AG08395 (cell line): ENCODE results near the gene SAMD13.
A peak's percentile ranks its signal among the peaks of the same experiment; 100 is the strongest.

Experiments used
- DNase-seq: peaks from one replicate; pipeline ENCODE4 v3.0.0; 2012; ENCODE audit warnings: mixed read lengths, low spot score

The SAMD13 gene

DNA sequence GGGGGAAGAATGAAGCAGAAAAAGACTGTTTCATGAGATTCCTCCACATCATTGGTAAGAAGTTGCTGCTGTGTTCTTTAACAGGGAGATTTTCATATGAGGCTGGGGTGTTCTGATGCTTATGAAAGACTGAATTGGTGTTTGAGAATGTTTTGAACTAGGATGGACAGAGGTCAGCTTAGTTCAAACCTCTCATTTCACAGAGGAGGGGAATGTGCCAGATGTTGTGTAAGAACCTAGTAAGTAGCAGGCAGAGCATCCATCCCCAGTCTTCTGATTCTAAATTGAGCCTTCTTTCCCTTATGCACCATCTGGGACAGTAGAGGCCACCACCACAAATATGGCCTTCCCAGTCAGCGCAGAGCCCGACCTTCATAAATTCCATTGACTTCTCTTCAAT, 43.7 kb downstream of the SAMD13 start:
- no peak for DNase-seq

GRCh38 chr1:84347271-84347931, 45.9 kb downstream of the SAMD13 start:
- peak; percentile 9 for DNase-seq

DNA sequence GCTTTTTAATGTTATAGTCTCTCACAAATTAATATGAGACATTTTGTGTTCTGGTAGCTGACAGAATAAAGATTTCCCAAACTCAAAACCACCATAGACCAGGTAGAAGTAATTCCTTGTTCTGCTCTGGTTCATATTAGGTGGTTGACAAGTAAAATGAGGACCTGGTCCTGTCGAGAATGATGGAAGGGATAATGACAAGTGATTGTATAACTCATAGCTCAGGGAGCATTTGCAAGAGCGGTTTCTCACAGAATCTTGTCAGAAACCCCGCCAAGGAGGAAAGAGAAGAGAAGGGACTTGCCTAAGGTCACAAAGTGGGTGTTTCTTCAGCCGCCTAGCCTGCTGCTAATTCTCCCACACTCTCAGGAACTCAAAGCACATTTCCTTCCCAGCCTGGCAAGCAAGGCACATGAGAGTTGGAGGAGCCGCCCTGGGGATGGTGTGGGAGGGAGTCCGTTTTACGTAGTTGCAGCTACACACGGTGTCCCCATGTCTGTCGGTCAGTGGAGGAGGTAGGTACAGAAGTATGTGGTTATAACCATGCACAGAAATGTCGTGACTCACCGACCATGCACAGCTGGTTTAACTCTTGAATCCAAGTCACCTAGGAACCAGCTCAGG, 46.5 kb downstream of the SAMD13 start:
- no peak for DNase-seq

DNA sequence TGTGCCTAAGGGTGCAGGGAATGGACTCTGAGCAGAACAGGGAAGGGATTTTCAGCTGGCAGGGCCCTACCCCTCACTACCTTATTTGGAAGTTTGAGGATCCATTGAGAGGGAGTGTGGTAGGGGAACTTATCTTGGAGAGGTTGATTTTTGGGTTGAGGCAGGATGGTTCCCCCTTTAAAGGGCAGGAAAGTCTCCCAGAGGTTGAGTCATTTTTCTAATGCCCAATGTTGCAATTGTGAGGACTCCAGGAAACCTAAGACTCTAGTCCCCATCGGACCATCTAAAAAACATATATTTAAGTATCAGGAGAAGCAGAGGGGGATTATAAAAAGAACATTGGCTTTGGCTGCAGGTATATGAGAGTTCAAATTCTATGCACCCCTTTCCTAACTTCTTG, 47.3 kb downstream of the SAMD13 start:
- DNase-seq: no peak

DNA sequence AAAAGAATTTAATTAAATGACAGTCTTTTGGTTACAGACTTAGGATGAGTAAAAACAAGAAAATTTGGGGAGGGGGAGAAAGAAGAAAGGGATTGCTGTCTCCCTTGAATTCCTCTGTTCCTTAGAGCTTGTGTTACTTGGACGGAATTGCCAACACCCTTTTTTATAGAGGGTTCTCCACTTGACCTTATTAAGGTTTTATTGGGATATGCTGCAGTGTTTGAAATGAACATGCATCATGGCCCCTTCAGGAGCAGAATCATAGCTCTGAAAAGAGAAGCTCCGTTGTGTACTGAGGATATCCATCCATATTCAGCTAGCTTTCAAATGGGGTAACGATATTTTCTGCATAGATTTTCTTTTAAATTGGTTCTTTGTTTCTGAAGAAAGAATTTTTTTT, 48.6 kb downstream of the SAMD13 start:
- no peak for DNase-seq

- DNase-seq: no peak
Measured at GRCh38 chr1:84350550-84350949, 49.0 kb downstream of the SAMD13 start.

DNA sequence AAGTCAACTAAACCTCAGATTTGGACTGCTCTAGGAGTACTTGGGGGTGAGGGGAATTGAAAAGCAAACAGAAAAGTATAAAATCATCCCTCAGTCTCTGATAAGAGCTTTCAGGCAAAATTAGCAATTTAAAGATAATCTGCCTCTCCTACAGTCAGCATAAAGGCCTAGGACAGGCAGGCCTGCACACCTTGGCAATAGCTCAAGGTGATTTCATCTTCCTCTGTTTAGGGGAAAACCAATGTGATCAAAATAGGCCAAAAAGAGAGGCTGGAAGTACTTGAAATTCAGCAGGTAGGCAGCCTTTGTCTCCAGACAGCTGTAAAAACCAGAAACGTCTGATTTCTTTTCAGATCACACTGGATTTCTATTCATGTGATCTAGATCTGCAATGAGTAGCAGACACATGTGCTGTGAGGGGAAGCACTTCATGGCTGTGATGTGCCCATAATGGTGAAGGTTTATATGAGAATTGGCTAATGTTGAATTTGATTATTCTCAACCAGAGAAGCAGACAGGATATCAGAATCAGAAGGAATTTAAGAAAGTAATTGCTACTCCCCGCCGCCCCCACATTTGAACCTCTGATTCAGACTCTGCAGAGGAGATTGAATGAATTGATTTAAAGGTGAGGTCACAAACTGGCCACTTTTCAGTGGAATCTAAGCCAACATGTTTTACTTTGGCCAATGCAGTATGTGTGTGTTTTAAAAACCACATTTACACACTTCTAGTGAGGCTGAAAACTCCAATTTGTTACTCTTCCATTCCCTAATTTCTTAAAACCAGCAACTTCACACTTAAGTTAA, 51.0 kb downstream of the SAMD13 start:
- no peak for DNase-seq

- peak; percentile 36 for DNase-seq
Measured at GRCh38 chr1:84353695-84354094, 52.2 kb downstream of the SAMD13 start.

DNA sequence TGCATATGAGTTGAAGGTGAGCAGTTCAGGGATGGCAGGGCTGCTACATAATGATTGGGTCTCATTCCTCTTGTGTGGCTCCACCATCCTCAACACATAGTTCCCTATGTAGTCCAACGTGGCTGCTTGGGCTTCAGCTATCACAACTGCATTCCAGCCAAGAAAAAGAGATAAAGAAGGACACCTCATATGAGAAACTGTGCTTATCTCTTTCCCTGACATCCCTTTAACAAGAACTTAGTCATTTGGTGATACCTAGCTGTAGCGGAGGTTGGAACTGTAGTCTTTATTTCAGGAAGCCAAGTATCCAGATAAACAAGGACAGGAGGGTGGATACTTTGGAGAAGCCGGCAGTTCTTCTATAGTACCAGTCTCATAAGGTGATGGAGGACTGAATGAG, 54.0 kb downstream of the SAMD13 start:
- no peak for DNase-seq

DNA sequence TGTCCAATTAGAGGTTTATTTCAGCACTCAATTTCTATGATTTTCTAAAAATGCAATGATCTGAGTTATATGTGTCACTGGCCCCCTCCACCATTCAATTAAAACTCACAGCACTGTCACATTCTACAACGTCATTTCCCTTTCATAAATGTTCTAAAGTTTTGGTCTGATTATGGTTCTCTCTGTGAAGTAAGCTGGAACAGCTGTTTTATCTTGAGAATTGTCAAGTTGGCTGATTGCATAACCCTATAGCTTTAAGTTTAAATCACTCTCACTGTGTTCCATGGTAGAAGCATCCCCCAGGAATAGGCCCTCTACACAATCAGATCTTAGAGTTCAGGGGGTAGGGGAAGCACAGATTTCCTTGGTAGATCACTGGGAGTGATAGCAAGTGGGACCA, 55.4 kb downstream of the SAMD13 start:
- no peak for DNase-seq

DNA sequence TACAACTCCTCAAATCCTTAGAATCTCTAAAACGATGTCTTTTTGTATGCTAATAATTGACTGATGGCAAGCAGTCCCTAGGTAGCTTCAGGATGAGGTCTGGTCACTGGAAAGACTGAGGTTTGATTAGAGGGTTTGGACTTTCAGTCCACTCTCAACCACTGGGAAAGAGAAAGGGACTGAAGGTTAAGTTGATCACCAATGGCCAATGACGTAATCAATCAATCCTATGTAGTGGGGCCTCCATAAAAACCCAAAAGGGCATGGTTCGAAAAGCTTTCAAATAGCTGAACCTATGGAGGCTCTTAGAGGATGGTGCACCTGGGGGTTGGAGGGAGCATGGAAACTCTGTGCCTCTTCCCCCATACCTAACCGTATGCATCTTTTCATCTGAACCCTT, 57.2 kb downstream of the SAMD13 start:
- DNase-seq: no peak

- DNase-seq: no peak
Measured at GRCh38 chr1:84360316-84360715, 58.8 kb downstream of the SAMD13 start.

DNA sequence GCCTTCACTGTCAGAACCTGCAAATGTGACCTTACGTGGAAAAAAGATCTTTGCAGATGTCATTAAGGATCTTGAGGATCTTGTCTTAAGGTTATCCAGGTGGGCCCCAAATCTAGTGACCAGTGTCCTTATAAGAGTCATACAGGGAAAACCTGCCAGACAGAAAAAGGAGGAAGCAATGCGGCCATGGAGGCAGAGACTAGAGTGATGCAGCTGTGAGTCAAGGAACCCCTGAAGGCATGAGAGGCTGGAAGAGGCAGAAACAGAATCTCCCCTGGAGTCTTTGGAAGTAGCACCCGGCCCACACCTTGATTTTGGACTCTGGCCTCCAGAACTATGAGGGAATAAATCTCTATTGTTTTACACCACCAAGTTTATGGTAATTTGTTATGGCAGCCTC, 60.3 kb downstream of the SAMD13 start:
- DNase-seq: no peak

- no peak for DNase-seq
Measured at GRCh38 chr1:84363019-84363418, 61.5 kb downstream of the SAMD13 start.

DNA sequence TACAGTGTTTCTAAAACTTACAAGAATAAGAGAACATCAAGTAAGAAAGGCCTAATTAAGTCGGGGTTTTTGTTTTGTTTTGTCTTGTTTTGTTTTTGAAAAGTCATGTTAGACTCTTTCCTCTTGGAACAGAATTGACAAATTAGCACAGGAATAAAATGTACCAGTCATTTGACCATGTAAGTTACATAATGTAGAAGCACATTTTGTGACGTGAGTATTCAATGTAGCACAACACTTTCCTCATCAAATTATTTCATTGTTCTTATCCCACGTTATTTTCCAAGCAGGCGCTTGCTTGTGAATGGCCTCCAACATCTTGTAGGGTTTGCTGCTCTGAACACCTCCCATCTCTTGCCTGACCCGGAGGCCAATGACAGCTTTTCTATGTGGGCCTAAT, 62.1 kb downstream of the SAMD13 start:
- no peak for DNase-seq

DNA sequence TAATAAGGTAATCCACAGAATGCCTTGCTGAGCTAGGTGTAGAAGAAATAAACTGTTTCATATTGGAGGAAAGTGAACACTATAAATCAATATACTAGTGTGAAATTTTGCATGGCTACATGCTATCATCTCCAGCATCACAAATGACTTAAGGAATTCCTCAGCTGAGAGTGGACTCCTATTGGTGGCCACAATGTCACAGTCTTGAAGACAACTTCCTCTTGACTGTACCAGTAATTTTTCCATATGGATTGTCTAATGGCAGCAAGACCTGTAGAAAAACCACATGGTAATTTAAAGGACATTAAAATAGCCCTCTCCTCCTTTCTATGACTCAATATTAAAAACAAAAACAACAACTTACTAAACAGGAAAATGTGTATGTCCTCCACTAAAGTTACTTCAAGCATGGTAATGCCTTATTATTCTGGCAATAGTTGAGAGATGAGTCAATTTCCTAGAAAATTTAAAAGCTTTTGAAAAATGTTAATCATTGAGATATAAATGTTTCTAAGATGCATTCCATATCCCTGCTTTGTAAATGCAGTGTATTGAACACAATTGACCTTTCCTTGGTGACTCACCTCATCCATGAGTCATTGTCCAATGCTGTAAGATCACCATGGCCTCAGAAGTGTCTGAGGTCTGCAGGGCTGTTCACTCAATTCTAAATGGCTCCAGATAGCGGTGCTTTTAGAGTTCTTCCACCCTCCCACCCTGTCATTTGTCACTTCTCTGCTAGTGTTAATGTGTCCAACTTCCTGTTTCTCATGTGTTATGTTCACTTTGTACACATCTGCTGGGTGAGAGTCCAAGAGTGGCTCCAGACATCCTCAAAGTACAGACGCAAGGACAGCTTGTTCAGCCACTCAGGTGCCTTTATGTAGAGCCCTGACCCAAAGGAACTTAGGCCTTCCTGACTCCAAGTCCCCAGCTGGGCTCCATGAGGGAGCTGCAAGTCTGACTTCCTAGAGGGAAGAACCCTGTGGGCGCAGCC, 64.0 kb downstream of the SAMD13 start:
- DNase-seq: peak; percentile 93

GRCh38 chr1:84366786-84367185, 65.3 kb downstream of the SAMD13 start:
- peak; percentile 73 for DNase-seq

- no peak for DNase-seq
Measured at GRCh38 chr1:84367219-84367618, 65.7 kb downstream of the SAMD13 start.

DNA sequence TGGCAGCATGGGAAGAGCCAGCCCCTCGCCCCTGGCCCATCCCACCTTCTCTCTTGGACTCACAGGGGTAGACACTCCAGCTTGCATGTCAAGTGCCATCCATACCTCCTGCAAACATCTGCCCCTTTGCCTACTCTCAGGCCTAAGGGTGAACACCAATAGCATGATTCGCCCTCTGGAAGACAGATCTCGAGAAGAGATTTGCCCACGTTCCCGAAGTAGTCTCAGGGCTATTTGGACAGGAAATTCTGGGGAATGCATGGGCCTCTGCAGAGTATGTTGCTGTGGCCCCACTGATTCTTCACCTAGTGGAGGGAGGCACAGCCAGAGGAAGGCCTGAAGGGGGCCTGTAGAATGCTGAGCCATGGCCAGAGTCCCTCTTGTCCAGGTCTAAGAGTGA, 66.9 kb downstream of the SAMD13 start:
- no peak for DNase-seq

- DNase-seq: no peak
Measured at GRCh38 chr1:84370266-84370665, 68.8 kb downstream of the SAMD13 start.

DNA sequence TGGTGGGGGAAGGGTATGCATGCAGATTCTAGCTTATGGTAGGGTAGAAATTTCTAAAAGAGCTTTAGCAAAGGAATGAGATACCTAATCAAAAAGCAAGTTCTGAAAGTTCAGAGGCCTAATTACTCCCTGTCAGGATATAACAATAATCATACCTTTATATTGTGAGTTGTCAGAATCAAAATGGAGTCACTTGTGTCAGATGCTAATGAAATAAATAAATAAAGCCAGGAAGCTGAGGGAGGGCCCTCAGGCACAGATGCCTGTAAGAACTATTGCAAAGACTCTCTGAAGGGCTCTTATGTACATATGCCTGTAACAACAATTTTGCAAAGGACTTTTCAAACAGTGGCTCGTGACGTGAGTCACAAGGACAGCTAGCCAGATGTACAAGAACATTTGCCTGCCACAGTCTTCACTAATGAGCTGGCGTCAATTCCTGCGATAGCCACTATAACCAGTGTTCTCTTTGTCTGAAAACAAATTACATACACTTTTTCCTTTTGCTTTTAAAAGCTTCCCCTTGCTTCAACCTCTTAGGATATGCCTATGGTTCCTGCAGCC, 69.4 kb downstream of the SAMD13 start:
- DNase-seq: peak; percentile 69
